GM21529 (cell line): ENCODE results near the gene FDCSP.
"Not testable (repeated sequence)": the region's sequence is repeated elsewhere in the genome, so short reads cannot be mapped to it uniquely, and the experiment has no call there.

ENCODE experiments used
- ATAC-seq: cut with Tn5 transposase; IDR thresholded peaks from one replicate; pipeline ENCODE4 v1.9.1; 2021; ENCODE audit not compliant: unreplicated experiment

FDCSP gene

DNA sequence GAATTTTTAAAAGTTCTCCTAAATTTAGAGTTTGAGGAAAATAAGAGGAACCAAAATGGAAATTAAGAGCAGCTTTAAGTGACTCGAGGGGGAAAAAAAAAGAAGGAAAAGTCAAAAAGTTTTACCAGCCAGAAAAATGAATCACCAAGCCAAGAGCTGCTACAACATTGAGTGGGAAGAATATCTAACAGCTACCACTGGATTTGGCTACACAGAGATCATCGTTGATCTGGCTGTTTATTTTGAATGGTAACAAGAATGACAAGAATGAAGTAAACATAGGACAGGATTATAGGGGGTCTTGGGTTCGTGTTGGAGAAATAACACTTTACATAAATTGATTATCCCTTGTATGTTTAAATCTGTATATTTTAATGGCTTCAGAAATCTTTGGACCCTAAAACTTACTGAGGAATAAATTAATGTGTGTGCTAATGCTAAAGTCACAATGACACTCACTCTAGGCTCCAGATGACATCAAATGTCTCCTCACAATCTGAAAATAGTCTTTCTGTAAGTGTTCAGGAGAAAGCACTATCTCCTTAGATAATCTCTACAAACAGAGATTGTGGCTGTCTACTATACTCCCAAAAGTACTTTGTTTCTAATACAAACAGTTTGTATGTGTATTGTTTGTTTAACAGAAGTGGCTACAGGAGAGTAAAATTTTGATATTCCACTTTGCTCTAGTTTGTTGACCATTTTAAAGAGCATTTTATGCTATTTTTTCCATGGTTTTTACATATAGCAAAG, 13.4 kb downstream of the FDCSP start:
- ATAC-seq: no peak

GRCh38 chr4:70239884-70240591, 14.1 kb downstream of the FDCSP start:
- no peak for ATAC-seq

DNA sequence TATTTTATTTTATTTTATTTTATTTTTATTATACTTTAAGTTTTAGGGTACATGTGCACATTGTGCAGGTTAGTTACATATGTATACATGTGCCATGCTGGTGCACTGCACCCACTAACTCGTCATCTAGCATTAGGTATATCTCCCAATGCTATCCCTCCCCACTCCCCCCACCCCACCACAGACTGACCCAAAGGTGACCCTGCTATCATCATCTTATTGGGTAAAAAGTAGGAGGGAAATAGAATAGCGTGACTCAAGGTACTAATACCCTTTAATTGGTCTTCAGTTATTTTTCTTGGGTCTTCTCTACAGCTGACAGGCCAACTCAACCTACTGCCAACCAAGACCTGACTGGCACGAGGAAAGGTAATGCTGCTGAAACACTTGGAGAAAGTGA, 16.4 kb downstream of the FDCSP start, which contains the start of gene CSN3:
TSS of gene CSN3 (plus strand) at position 301 of the 400 bp plus-strand sequence. CDS start 2,223 bp downstream, outside the sequence.
- ATAC-seq: not testable (repeated sequence)

DNA sequence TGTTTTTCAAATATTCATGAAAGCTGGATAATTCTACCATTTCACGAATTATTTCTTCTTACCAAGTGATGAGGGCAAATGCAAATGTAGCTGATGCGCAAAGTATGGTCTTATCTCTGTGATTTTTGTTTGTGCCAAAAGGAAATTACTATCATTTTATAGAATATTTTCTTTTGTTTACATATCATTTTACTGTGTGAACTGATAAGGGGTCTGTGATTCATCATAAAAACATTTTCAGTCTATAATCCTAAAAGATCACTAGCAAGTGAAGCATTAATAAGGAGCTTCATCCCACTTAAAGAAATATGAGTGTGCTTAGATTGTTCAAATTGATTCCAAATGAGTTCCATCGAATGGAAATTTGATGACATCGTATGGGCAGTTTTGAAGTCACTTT, 17.2 kb downstream of the FDCSP start:
- no peak for ATAC-seq

DNA sequence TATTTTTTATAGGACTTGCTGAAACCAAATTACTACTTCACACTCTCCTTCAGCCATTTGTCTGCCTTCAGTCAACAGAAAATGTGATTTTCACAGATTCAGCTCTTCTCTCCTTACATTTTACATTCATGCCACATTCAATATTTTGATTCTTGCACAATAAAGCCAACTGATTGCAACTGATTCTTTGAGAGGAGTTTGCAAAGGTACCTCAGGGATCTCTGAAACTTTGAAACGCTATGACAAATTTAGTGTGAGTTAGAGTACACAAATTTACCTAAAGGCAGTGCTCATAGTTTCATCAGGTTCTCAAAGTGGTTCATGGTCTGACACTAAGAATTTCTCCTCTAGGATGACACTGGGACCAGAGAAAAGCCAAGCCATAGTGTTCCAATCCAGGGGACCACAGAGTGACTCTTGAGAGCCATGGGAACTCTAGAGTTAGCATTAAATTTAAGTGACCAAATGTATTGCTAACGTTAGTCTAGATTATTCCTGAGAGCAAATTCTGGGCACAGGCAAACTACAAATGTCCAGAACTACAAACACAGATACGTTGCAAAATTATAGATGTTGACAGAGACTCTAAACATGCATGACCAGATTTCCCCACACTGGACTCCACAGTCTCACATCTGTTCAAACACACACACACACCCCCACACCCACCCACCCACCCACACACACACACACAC, 25.5 kb downstream of the FDCSP start:
- no peak for ATAC-seq

GRCh38 chr4:70251945-70252277, 26.0 kb downstream of the FDCSP start:
- ATAC-seq: no peak

GRCh38 chr4:70269674-70270073, 43.8 kb downstream of the FDCSP start:
- no peak for ATAC-seq

GRCh38 chr4:70277121-70277520, 51.2 kb downstream of the FDCSP start:
- ATAC-seq: no peak

GRCh38 chr4:70280567-70280966, 54.6 kb downstream of the FDCSP start:
- ATAC-seq: no peak
